GM18868 (cell line): ENCODE results near the gene GPD1.
"Not testable (repeated sequence)": the region's sequence is repeated elsewhere in the genome, so short reads cannot be mapped to it uniquely, and the experiment has no call there.

Experiments
- ATAC-seq: cut with Tn5 transposase; IDR thresholded peaks from one replicate; pipeline ENCODE4 v1.9.1; 2021; ENCODE audit warnings: mild to moderate bottlenecking, moderate library complexity; ENCODE audit not compliant: unreplicated experiment

Gene GPD1

DNA sequence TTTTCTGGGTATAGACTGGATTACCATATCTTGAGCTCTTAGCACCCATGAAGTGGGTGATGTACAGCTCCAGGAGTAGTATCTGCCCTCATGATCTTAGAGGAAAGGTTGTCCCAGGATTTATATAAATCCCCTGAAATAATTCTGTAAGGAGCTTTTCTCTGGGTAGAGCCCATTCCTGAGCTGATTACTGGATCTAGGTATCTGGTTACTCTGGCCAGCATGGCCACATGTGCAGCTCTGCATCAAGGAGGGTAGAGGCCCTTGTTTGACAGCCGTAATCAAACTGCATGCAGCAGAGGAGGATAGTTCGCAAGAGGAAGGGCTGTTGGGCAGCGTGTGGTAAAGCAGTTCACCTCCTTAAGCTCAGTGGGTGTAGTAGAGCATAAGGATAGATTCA, 16.7 kb downstream of the GPD1 start:
- ATAC-seq = no peak

DNA sequence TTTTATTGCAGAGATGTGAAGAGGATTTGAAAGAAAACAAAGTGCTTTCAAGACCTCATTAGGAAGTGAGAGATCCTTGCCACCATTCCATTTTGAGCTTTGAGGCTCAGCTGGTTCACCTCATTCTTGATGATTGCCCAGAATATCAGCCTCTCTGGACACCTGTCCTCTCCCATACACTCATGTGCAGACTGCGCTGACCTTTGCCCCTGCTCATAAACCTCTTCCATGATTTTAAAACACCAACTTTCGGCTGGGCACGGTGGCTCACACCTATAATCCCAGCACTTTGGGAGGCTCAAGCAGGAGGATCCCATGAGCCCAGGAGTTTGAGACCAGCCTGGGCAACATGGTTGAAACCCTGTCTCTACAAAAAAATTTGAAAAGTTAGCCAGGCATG, 17.1 kb downstream of the GPD1 start:
- ATAC-seq = no peak

DNA sequence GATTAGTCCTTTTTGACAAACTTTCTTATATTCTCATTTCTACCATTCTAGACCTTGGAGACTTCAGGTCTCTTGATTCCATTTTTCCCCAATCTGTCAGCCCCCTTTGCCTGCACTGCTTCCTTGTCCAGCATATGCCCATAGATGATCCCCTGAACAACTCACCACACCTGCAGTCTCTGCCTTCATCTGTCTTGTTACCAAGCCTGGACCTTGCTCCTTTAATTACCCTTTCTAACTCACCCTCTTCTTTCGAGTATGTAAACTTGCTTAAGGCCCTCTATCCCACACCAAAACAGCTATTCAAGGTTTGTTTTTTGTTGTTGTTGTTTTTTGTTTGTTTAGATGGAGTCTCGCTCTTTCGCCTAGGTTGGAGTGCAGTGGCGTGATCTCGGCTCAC, 17.8 kb downstream of the GPD1 start:
- ATAC-seq = no peak

DNA sequence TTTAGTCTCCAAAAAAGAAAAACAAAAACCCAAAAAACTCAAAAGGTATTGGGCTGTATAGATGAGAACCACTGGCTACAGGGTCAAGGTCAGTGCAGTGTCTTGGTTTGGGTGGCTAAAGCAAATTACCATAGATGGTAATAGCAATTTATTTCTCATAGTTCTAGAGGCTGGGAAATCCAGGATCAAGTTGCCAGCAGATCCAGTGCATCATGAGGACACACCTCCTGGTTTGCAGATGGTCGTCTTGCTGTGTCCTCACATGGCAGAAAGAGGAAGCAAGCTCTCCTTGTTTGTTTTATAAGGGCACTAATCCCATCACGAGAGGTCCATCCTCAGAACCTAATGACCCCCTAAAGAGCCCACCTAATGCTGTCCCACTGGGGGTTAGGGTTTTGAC, 19.4 kb downstream of the GPD1 start:
- no peak for ATAC-seq

DNA sequence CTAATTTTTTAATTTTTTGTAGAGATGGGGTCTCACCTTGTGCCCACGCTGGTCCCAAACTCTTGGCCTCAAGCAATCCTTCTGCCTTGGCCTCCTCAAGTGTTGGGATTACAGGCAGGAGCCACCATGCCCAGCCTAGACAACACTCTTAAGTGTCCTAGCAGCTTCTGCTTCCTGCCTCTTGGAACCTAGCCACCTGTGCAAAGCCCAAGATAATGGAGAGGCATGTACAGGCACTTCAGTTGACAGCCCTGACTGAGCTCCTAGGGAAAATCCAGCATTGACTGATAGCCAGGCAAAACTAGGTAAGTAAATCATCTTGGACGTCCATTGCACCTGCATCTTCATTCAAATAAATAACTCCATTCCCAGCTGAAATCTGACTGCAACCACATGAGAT, 23.7 kb downstream of the GPD1 start:
- ATAC-seq = no peak

DNA sequence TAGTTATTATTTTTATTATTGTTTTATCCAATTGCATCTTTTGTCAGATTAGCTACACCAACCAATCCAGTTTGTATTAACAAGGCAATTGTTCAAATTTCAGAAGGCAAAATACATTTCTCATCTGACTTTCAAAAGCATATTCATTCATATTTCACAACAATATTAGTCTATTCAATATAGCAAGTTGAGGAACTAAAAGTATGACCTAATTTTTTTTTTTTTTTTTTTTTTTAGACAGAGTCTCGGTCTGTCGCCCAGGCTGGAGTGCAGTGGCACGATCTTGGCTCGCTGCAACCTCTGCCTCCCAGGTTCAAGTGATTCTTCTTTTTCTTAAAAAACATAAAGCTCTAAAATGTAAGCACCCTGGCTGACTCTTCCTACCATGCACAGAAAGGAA, 25.5 kb downstream of the GPD1 start:
- ATAC-seq = no peak

DNA sequence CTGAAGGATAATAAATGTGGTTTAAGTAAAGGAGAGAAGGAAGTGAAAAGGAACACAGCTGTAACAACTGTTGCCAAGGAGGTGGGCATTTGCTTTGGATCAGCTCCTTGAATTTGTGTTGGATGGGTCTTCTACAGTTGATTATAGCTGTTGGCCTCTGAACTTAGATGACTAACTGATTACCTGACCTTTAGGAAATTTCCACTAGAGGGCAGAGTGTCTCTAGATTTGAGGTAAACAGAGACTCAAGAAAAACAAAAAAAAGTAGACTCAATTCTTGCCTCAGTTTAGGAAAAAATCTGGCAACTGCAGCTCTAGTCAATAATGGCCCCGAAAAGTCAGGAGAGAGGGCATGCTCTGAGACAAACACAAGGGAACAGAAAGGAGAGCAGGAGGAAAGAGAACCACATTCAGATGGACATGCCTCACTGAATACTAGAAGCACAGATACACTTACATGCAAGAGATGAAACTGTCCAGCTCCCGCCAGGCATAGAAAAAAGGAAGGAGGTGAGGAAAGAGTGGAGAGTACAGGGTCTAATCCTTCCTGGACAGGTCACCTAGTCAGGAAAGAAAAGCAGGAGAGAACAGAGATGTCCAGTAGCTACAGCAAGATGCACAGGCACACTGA, 28.8 kb downstream of the GPD1 start:
- ATAC-seq = no peak

DNA sequence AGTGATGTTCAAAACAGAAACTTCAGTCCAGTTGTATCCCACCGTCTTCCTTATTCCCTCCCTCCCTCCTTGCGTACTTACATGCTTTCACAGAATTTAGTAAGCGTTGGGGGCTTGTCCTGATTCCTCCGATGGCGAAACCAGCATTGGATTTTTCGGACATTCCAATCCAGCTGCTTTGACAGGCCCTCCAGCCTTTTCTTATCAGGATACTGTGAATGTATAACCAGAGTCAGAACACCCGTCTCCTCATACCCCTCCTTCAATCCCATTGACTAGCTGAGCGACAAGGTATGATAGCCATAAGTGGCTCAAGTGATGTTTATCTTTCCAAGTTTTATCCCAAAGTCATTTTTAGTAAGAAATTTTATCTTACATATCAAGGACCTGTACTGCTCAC, 39.2 kb downstream of the GPD1 start:
- no peak for ATAC-seq

DNA sequence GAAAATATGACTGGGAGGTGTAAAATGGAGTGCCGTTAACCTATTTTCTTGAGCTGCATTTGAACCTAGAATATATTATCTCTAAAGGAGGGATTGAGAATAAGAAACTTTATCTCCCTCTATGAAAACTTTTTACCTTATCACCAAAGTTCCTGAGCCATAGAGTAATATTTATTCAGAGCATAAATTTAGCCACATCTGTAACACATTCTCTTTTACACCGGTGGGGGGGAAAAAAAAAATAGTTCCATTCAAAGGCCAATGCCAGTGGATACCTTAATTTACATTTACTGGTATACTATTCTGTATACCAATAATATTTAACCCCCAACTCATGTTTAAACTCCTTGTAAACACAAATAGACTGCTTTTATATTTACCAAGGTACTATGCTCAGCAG, 41.6 kb downstream of the GPD1 start:
- ATAC-seq = no peak

DNA sequence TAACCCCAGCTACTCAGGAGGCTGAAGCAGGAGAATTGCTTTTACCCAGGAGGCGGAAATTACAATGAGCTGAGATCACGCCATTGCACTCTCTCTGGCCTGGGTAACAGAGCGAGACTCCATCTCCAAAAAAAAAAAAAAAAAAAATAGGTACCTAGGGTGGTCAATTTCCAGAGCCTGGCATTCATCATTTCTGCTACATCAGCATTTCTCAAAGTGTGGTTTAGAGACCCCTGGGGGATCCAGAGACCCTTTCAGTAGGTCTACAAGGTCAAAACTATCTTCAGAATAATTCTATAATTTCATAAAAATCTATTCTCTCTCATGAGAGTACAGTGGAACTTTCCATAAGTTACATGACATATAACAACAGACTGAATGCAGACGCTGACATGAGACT, 43.5 kb downstream of the GPD1 start:
- no peak for ATAC-seq

DNA sequence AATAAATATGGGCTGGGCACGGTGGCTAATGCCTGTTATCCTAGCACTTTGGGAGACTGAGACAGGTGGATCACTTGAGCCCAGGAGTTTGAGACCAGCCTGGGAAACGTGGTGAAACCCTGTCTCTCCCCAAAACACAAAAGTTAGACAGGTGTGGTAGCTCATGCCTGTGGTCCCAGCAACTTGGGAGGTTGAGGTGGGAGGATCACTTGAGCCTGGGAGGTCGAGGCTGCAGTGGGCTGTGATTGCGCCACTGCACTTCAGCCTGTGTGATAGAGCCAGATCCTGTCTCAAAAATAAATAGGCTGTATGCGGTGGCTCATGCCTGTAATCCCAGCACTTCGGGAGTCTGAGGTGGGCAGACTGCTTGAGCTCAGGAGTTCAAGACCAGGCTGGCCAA, 44.2 kb downstream of the GPD1 start:
- ATAC-seq = not testable (repeated sequence)

DNA sequence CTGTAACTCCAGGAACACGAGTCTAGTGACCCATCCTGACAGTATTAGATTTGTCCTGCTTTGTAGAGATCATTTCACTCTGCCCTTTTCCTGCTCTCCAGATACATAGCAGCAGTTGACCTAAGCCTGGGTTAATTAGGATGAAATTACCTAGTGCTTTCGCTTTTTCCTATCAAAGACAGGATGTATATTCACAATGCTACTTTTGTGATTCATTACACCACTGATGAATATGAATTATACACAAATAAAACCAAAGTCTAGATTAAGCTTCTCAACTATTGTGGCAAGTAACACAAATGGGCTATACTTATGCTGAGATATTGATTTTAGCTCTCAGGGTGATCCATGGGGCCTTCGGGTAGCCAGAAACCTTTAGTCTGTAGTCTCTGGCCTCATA, 45.5 kb downstream of the GPD1 start:
- no peak for ATAC-seq

DNA sequence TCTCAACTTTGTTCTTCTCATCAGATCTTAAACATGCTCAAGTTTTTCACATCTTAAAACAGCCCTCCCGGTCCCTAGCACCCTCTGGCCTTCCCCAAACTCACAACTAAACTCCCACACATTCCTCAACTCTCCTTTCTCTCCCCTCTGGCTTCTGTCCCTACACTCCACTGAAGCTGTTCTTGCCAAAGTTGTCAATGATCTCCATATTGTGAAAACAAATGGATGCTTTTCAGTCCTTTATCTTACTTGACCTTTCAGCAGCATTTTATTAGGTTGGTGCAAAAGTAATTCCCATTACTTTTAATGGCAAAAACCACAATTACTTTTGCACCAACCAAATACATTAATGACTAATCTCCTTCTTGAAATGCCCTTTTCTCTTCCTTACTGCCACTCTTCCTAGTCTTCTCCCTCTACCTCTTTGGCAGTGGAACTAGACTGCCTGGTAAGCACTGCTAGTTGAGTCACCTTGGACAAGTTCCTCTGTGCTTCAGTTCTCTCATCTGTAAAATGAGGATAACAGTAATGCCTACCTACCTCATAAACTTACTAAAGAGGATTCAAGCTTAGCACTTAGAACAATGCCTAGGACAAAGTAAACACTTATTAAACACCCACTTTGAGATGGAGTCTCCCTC, 47.4 kb downstream of the GPD1 start:
- no peak for ATAC-seq

DNA sequence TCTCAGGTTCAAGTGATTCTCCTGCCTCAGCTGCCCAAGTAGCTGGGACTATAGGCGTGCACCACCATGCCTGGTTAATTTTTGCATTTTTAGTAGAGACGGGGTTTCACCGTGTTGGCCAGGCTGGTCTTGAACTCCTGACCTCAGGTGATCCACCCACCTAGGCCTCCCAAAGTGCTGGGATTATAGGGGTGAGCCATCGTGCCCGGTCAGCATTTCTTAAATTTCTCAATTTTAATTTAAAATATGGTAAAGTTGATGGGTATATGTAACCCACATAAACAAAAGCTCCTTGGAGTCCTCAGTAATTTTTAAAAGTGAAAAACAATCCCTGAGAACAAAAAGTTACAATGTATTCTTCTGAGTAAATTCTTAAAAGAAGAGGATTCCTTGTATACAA, 51.1 kb downstream of the GPD1 start:
- not testable (repeated sequence) for ATAC-seq

DNA sequence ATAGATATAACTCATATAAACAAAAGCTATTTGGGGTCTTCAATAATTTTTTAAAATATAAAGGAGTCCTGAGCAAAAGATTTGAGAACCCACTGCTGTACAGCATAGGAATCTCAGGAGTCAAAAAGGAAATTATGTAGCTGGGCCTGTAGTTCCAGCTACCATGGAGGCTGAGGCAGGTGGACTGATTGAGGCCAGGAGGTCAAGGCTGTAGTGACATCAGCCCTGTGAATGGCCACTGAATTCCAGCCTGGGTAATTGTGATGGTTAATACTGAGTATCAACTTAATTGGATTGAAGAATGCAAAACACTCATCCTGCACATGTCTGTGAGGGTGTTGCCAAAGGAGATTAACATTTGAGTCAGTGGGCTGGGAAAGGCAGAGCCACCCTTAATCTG, 52.8 kb downstream of the GPD1 start:
- ATAC-seq = no peak

DNA sequence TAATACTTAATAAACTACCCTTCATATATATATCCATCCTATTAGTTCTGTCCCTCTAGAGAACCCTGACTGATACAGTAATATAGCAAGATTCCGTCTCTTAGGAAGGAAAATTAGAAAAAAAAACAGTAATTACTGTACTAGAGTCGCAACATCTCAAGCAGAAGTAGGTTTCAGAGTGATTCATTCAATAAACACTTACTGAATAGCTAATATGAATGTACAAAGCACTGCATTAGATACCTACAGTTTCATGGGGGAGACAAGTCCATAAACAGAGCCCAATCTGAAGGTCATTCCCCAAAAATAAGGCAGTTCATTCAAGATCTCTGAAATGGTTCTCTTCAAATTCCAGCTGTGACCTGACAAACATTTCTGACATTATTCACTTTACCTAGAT, 53.5 kb downstream of the GPD1 start:
- ATAC-seq = no peak

DNA sequence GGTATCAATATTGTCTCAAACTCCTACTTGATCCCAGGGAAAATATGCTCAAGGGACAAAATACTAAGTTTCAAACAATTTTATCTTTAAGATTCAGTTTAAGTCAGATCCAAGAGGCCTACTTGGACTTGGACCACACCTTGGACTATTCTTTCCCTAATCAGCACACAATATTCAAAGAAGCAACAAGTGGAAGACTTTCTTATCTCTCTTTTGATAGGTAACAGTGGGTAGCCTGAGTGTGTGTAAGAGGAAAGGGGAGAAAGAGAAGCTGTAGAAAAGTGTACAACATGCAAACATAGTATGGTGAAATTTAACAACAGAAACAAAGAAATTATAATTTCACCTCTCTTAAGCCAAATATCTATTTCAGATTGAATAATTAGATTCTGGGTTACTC, 56.8 kb downstream of the GPD1 start:
- ATAC-seq = no peak
